Glutamatergic neuron (in vitro differentiated cells): ENCODE data around the gene MT4. TPM values are rescaled to one million over a fixed set of nuclear protein-coding genes. Genes with fewer than 3 reads are reported as not detected.

ENCODE experiments used
- DNase-seq: peaks from one replicate; pipeline ENCODE4 v3.0.0; 2022
- H3K27ac Mint-ChIP-seq: one replicate; pipeline ENCODE4 v1.8.0; 2020; ENCODE audit warnings: mild to moderate bottlenecking, mixed read lengths, inconsistent platforms; ENCODE audit not compliant: unreplicated experiment
- H3K27me3 Mint-ChIP-seq: one replicate; pipeline ENCODE4 v1.8.0; 2020; ENCODE audit warnings: mild to moderate bottlenecking, moderate library complexity, mixed read lengths, inconsistent platforms; ENCODE audit not compliant: unreplicated experiment
- H3K36me3 Mint-ChIP-seq: one replicate; pipeline ENCODE4 v1.8.0; 2020; ENCODE audit warnings: mild to moderate bottlenecking, mixed read lengths, inconsistent platforms; ENCODE audit not compliant: unreplicated experiment
- H3K4me1 Mint-ChIP-seq: one replicate; pipeline ENCODE4 v1.8.0; 2020; ENCODE audit warnings: mild to moderate bottlenecking, low read depth, mixed read lengths, inconsistent platforms; ENCODE audit not compliant: unreplicated experiment
- H3K4me3 Mint-ChIP-seq: one replicate; pipeline ENCODE4 v1.8.0; 2020; ENCODE audit warnings: mild to moderate bottlenecking, mixed read lengths, inconsistent platforms; ENCODE audit not compliant: unreplicated experiment
- H3K9me3 Mint-ChIP-seq: one replicate; pipeline ENCODE4 v1.8.0; 2020; ENCODE audit warnings: mild to moderate bottlenecking, moderate library complexity, mixed read lengths, inconsistent platforms; ENCODE audit not compliant: unreplicated experiment
- total RNA-seq: library from RNA; stranded (reverse); fragmentation: NEBNext Ultra II Directional; extraction: Animal tissue kit (Norgen Biotek cat#: 25700); gene quantifications from one replicate; pipeline ENCODE4 v1.2.1, GENCODE V29; 2021; ENCODE audit not compliant: unreplicated experiment
- TF ChIP-seq, protein P1 (sequence below): fragments of 200-600 bp; sonication (generic); IDR thresholded peaks from one replicate; pipeline ENCODE4 v1.5.0; 2021; ENCODE audit not compliant: partially characterized antibody, unreplicated experiment

Gene MT4
- total RNA-seq, 1 donor from 2014 or later, result not detected

DNA sequence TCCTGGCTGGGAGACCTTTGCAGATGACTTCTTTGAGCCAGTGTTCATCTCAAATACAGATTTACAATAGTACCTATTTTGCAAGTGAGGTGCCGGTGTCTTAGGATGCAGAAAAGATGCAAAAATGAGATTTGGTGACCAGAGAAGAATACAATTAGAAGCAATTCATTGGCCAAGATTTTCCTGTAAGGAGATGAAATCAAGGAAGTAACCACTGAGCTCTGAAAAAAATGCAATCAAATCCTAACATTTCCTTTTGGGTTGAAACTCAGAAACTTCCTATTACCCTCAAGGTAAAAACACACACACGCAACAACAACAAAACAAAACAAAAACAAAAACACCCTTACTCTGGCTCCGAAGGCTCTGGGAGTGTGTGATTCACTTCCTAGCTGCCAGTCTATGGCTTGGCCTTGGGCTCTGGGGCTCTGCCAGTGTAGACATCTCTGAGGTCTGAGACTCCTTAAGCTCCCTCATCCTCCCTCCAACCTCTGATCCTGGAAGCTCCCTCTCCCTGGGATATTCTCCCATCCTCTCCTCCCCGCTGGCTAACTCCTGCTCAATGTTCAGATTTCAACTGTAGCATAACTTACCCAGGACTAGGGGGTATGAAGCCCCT is 16.8 kb upstream of the MT4 start:
- Mint-ChIP-seq H3K36me3 (no peaks in the 10 kb centered on the region), H3K27me3 (peaks cover 5% of the 10 kb centered on the region), H3K4me3 (no peak overlapping the region), H3K27ac (no peak overlapping the region), H3K9me3 (no peaks in the 10 kb centered on the region), H3K4me1 (no peaks in the 10 kb centered on the region)
- no peak for DNase-seq
- TF ChIP-seq, protein P1, sequence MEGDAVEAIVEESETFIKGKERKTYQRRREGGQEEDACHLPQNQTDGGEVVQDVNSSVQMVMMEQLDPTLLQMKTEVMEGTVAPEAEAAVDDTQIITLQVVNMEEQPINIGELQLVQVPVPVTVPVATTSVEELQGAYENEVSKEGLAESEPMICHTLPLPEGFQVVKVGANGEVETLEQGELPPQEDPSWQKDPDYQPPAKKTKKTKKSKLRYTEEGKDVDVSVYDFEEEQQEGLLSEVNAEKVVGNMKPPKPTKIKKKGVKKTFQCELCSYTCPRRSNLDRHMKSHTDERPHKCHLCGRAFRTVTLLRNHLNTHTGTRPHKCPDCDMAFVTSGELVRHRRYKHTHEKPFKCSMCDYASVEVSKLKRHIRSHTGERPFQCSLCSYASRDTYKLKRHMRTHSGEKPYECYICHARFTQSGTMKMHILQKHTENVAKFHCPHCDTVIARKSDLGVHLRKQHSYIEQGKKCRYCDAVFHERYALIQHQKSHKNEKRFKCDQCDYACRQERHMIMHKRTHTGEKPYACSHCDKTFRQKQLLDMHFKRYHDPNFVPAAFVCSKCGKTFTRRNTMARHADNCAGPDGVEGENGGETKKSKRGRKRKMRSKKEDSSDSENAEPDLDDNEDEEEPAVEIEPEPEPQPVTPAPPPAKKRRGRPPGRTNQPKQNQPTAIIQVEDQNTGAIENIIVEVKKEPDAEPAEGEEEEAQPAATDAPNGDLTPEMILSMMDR, result no peak

- Mint-ChIP-seq H3K4me3 (no peak overlapping the region), H3K9me3 (no peaks in the 10 kb centered on the region), H3K27ac (no peak overlapping the region), H3K4me1 (no peaks in the 10 kb centered on the region), H3K36me3 (no peaks in the 10 kb centered on the region), H3K27me3 (peaks cover 6% of the 10 kb centered on the region)
- TF ChIP-seq, protein P1, result no peak
- DNase-seq, result no peak
These were observed 15.7 kb upstream of the MT4 start for GRCh38 chr16:56549161-56549560.

DNA sequence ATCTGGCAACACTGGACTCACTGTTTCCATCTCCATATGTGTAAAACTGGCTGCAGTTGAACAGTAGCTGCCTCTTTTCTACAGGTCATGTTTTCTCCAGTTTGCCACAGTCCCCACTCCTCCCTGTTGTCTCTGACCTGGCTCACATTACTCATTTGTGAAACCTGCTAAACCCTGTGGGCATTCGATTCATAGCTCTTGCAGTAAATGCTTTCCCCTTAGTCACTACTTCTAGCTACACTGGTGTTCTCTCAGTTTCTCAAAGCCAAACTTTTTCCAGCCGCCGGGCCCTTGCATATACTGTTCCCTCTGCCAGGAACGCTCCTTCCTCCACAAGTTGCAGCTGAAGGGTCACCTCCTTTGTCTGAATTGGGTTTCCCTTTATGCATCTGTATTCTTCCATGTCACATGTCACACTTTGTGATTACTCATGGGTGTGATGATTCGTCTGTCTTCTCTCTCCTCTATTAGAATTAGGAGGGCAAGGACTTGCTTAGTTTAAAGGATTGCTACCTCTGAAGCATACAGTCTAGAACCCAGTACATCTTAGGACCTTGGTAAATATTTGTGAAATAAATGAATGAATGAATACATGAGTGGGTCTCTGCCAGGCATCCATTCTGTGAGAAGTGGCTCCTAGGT is 15.0 kb upstream of the MT4 start:
- Mint-ChIP-seq H3K4me1 (no peaks in the 10 kb centered on the region), H3K4me3 (no peak overlapping the region), H3K9me3 (no peaks in the 10 kb centered on the region), H3K36me3 (no peaks in the 10 kb centered on the region), H3K27me3 (peaks cover 6% of the 10 kb centered on the region), H3K27ac (no peak overlapping the region)
- TF ChIP-seq, protein P1, result no peak
- DNase-seq, result no peak

DNA sequence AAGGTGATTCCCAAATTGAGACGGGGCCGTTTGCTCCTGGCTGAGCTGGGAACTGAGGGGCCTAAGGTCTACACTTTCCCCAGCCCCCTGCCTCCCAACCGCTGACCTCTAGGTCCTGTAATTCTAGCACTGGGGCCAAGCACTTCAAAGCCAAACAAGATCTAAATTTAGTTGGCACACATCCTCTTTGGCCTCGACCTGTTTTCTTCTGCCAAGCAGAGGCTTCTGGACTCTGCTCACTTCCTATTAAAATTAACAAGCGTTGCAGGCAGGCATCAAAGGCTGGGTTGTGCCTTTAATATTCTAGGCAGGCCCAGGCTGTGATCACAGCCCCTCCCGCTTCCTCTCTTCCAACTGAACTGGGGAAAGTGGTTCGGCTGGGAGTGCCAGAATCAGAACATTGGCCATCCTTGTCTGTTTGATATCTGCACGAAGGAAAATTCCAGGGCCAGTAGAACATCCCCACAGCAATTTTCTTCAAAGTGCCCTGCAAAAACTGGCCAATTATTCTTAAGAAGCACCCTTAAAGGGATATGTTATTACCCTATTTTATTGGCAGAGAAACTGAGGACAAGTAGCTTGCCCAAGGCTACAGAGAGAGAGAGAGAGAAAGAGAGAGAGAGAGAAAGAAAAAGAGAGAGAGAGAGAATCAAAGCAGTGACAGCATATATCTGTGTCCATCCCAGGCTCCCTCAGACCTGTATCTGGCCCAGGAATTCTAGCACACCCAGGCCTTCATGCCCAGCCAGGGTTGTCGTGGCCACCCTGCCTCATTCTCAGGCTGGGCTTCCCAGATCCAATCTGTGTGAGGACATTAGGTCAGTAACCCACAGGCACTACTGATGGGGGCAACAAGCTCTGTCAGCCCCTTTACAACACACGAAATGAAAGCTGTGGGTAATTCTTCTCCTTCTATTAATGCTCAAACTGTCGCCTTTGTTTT is 12.8 kb upstream of the MT4 start:
- no peaks in the 10 kb centered on the region for H3K36me3 Mint-ChIP-seq
- H3K9me3 Mint-ChIP-seq, result no peaks in the 10 kb centered on the region
- peaks cover 6% of the 10 kb centered on the region for H3K27me3 Mint-ChIP-seq
- H3K4me3 Mint-ChIP-seq, result no peak overlapping the region
- no peak overlapping the region for H3K27ac Mint-ChIP-seq
- TF ChIP-seq, protein P1, result no peak
- no peaks in the 10 kb centered on the region for H3K4me1 Mint-ChIP-seq
- no peak for DNase-seq
